HEK293 (cell line): Measurements from ENCODE around the gene ABCA12.

ENCODE experiments used
- CTCF ChIA-PET: fragments of 350-600 bp; formaldehyde crosslinking; extraction: SDS; loops from one replicate; lab custom pipeline; 2021; ENCODE audit warnings: antibody characterized with exemption; lab: Yijun Ruan, JAX
- POLR2A ChIA-PET: fragments of 300-600 bp; formaldehyde crosslinking; extraction: SDS; loops from one replicate; lab custom pipeline; 2020; ENCODE audit warnings: antibody characterized with exemption, inconsistent platforms; lab: Yijun Ruan, JAX
- H3K27ac ChIP-seq: fragments of 200-500 bp; sonication (Bioruptor generic); 2 replicates; pipeline ENCODE4 v1.5.1; 2014; ENCODE audit warnings: low read depth, low read length, control low read depth, inconsistent platforms; ENCODE audit errors: extremely low read depth
- H3K36me3 ChIP-seq, 2 experiments: fragments of 200-500 bp in 1 of 2; sonication (Bioruptor generic) in 1 of 2; 1 replicate in 1 of 2; 2 replicates in 1 of 2; pipeline ENCODE4 v1.5.1; 2014 to 2017; ENCODE audit warnings: inconsistent platforms in 2 of 2, low read length in 2 of 2; ENCODE audit not compliant: control insufficient read depth in 2 of 2, insufficient read depth in 1 of 2
- H3K4me1 ChIP-seq: fragments of 200-500 bp; sonication (Bioruptor generic); 2 replicates; pipeline ENCODE4 v1.5.1; 2014; ENCODE audit warnings: mild to moderate bottlenecking, low read length, inconsistent platforms; ENCODE audit not compliant: control insufficient read depth, insufficient read depth
- H3K4me3 ChIP-seq: 2 replicates; pipeline ENCODE4 v1.5.1; 2011; ENCODE audit warnings: low read depth, mild to moderate bottlenecking, control low read depth, low read length, moderate library complexity
- H3K9me3 ChIP-seq: fragments of 200-500 bp; sonication (Bioruptor generic); 2 replicates; pipeline ENCODE4 v1.5.1; 2014; ENCODE audit warnings: low read depth, low read length, inconsistent platforms; ENCODE audit not compliant: control insufficient read depth, insufficient read depth
- FEZF1 ChIP-seq: fragments of 450-650 bp; formaldehyde crosslinking; IDR thresholded peaks from 2 replicates; pipeline ENCODE4 v1.5.1; 2016; ENCODE audit warnings: missing biosample characterization, missing genetic modification characterization
- IKZF3 ChIP-seq: fragments of 450-650 bp; IDR thresholded peaks from 2 replicates; pipeline ENCODE4 v1.5.0; 2018; ENCODE audit warnings: missing biosample characterization, mild to moderate bottlenecking, missing genetic modification characterization, moderate library complexity
- KLF10 ChIP-seq: fragments of 450-650 bp; IDR thresholded peaks from 2 replicates; pipeline ENCODE4 v1.5.1; 2018; ENCODE audit warnings: missing biosample characterization, mild to moderate bottlenecking, missing genetic modification characterization
- KLF17 ChIP-seq: fragments of 450-650 bp; formaldehyde crosslinking; IDR thresholded peaks from 2 replicates; pipeline ENCODE4 v1.5.1; 2016; ENCODE audit warnings: missing biosample characterization, missing genetic modification characterization
- KLF9 ChIP-seq: fragments of 450-650 bp; formaldehyde crosslinking; IDR thresholded peaks from 2 replicates; pipeline ENCODE4 v1.5.1; 2016; ENCODE audit warnings: missing biosample characterization, missing genetic modification characterization, low read depth
- OVOL3 ChIP-seq: fragments of 450-650 bp; formaldehyde crosslinking; IDR thresholded peaks from 2 replicates; pipeline ENCODE4 v1.5.1; 2016; ENCODE audit warnings: missing biosample characterization, missing genetic modification characterization
- SP7 ChIP-seq: fragments of 450-650 bp; formaldehyde crosslinking; IDR thresholded peaks from 2 replicates; pipeline ENCODE4 v1.5.1; 2016; ENCODE audit warnings: missing biosample characterization, missing genetic modification characterization
- ZBTB10 ChIP-seq: fragments of 450-650 bp; formaldehyde crosslinking; IDR thresholded peaks from 2 replicates; pipeline ENCODE4 v1.5.1; 2016; ENCODE audit warnings: missing biosample characterization, missing genetic modification characterization
- ZBTB21 ChIP-seq: fragments of 450-650 bp; formaldehyde crosslinking; IDR thresholded peaks from 2 replicates; pipeline ENCODE4 v1.5.1; 2017; ENCODE audit warnings: missing biosample characterization, missing genetic modification characterization
- ZNF169 ChIP-seq: fragments of 450-650 bp; formaldehyde crosslinking; IDR thresholded peaks from 2 replicates; pipeline ENCODE4 v1.5.1; 2016; ENCODE audit warnings: missing biosample characterization, missing genetic modification characterization
- ZNF366 ChIP-seq: fragments of 450-650 bp; formaldehyde crosslinking; conservative IDR thresholded peaks from 2 replicates; pipeline ENCODE4 v1.5.1; 2016; ENCODE audit warnings: missing biosample characterization, missing genetic modification characterization
- ZNF449 ChIP-seq: fragments of 450-650 bp; formaldehyde crosslinking; IDR thresholded peaks from 2 replicates; pipeline ENCODE4 v1.5.1; 2017; ENCODE audit warnings: missing biosample characterization, mild to moderate bottlenecking, missing genetic modification characterization, moderate library complexity
- ZNF518A ChIP-seq: fragments of 450-650 bp; formaldehyde crosslinking; conservative IDR thresholded peaks from 2 replicates; pipeline ENCODE4 v1.5.1; 2016; ENCODE audit warnings: low read depth, missing biosample characterization, missing genetic modification characterization
- ZNF521 ChIP-seq: fragments of 450-650 bp; formaldehyde crosslinking; IDR thresholded peaks from 2 replicates; pipeline ENCODE4 v1.5.1; 2017; ENCODE audit warnings: missing biosample characterization, mild to moderate bottlenecking, missing genetic modification characterization
- ZNF626 ChIP-seq: fragments of 450-650 bp; sonication (Bioruptor Pico); formaldehyde crosslinking; IDR thresholded peaks from 2 replicates; pipeline ENCODE4 v1.5.1; 2018; ENCODE audit warnings: missing biosample characterization, missing genetic modification characterization, inconsistent platforms
- ZNF701 ChIP-seq: fragments of 450-650 bp; formaldehyde crosslinking; IDR thresholded peaks from 2 replicates; pipeline ENCODE4 v1.5.1; 2016; ENCODE audit warnings: missing biosample characterization, missing genetic modification characterization
- ZNF707 ChIP-seq: fragments of 450-650 bp; formaldehyde crosslinking; IDR thresholded peaks from 2 replicates; pipeline ENCODE4 v1.5.1; 2016; ENCODE audit warnings: missing biosample characterization, missing genetic modification characterization
- ZSCAN23 ChIP-seq: fragments of 450-650 bp; formaldehyde crosslinking; IDR thresholded peaks from 2 replicates; pipeline ENCODE4 v1.5.1; 2016; ENCODE audit warnings: missing biosample characterization, missing genetic modification characterization

The ABCA12 gene

GRCh38 chr2:215149486-215149885 is 11.1 kb upstream of the ABCA12 start:
- CTCF ChIA-PET = no interaction called here
- no peak overlapping the region for H3K27ac ChIP-seq
- no peaks in the 10 kb centered on the region for H3K9me3 ChIP-seq
- TF ChIP-seq IKZF3 (tag by site-specific recombination) = no peak
- TF ChIP-seq ZBTB10 (tag by site-specific recombination) = no peak
- no peak for TF ChIP-seq KLF9
- no peak for TF ChIP-seq ZBTB21 (tag by site-specific recombination)
- no peak for TF ChIP-seq ZNF626 (tag by site-specific recombination)
- TF ChIP-seq FEZF1 (tag by site-specific recombination) = no peak
- no peak for TF ChIP-seq ZNF707 (tag by site-specific recombination)
- no peaks in the 10 kb centered on the region for H3K36me3 ChIP-seq
- no peaks in the 10 kb centered on the region for H3K4me1 ChIP-seq
- H3K4me3 ChIP-seq = no peak overlapping the region
- POLR2A ChIA-PET = no interaction called here

GRCh38 chr2:215149060-215149459 is 10.6 kb upstream of the ABCA12 start:
- ChIA-PET CTCF (no interaction called here), POLR2A (no interaction called here)
- H3K27ac ChIP-seq = no peak overlapping the region

GRCh38 chr2:215145611-215146010 is 7.2 kb upstream of the ABCA12 start:
- H3K36me3 ChIP-seq = no peaks in the 10 kb centered on the region
- CTCF ChIA-PET = no interaction called here
- no peak overlapping the region for H3K4me3 ChIP-seq
- H3K9me3 ChIP-seq = no peaks in the 10 kb centered on the region
- no peak overlapping the region for H3K27ac ChIP-seq
- POLR2A ChIA-PET = no interaction called here
- H3K4me1 ChIP-seq = no peaks in the 10 kb centered on the region
- no peak for TF ChIP-seq ZNF701
- no peak for TF ChIP-seq ZNF449
- no peak for TF ChIP-seq ZNF521 (tag by site-specific recombination)
- TF ChIP-seq IKZF3 (tag by site-specific recombination) = no peak
- no peak for TF ChIP-seq ZSCAN23 (tag by site-specific recombination)
- no peak for TF ChIP-seq KLF17 (tag by site-specific recombination)
- no peak for TF ChIP-seq ZNF169 (tag by site-specific recombination)
- no peak for TF ChIP-seq KLF10 (tag by site-specific recombination)
- TF ChIP-seq OVOL3 (tag by site-specific recombination) = no peak
- no peak for TF ChIP-seq SP7 (tag by site-specific recombination)

More at GRCh38 chr2:215149060-215149459, 10.6 kb upstream of the ABCA12 start:
- H3K36me3 ChIP-seq = no peaks in the 10 kb centered on the region
- no peak overlapping the region for H3K4me3 ChIP-seq
- H3K4me1 ChIP-seq = no peaks in the 10 kb centered on the region
- no peaks in the 10 kb centered on the region for H3K9me3 ChIP-seq
- TF ChIP-seq ZNF518A (tag by site-specific recombination) (no peak), ZNF366 (tag by site-specific recombination) (no peak)
